Gastroesophageal sphincter (tissue), 3 donors: ENCODE data around the gene INTS12.

Source experiments
- CTCF ChIP-seq, 4 experiments: fragments of 200-600 bp in 2 of 4; fragments of 450-650 bp in 2 of 4; sonication (generic) in 1 of 4; IDR thresholded peaks; one replicate each; pipeline ENCODE4 v1.5.1; 2017 to 2019; ENCODE audit warnings: antibody characterized with exemption in 4 of 4, mild to moderate bottlenecking in 2 of 4, moderate library complexity in 2 of 4
- EP300 ChIP-seq: sonication (generic); formaldehyde crosslinking; IDR thresholded peaks from one replicate; pipeline ENCODE4 v1.6.1; 2017; ENCODE audit warnings: antibody characterized with exemption, mild to moderate bottlenecking
- POLR2A ChIP-seq, 2 donors: fragments of 450-650 bp; IDR thresholded peaks; one replicate each; pipeline ENCODE4 v1.6.1; 2017; ENCODE audit warnings: antibody characterized with exemption in 2 of 2, mild to moderate bottlenecking in 2 of 2, moderate library complexity in 1 of 2
- POLR2AphosphoS5 ChIP-seq: sonication (generic); formaldehyde crosslinking; IDR thresholded peaks from one replicate; pipeline ENCODE4 v1.6.1; 2017; ENCODE audit warnings: antibody characterized with exemption

- TF ChIP-seq CTCF (IDR thresholded peaks at IDR 0.05) (no peak), POLR2AphosphoS5 (no peak), POLR2A (IDR thresholded peaks at IDR 0.05) (no peak), EP300 (no peak)
Observed at GRCh38 chr4:105712766-105713165, 4.3 kb upstream of the INTS12 start.
